GM19438 (cell line): ENCODE results near the gene THADA.

Experiments used
- ATAC-seq: cut with Tn5 transposase; IDR thresholded peaks from one replicate; pipeline ENCODE4 v1.9.1; 2021; ENCODE audit warnings: low read depth; ENCODE audit not compliant: unreplicated experiment

The THADA gene

DNA sequence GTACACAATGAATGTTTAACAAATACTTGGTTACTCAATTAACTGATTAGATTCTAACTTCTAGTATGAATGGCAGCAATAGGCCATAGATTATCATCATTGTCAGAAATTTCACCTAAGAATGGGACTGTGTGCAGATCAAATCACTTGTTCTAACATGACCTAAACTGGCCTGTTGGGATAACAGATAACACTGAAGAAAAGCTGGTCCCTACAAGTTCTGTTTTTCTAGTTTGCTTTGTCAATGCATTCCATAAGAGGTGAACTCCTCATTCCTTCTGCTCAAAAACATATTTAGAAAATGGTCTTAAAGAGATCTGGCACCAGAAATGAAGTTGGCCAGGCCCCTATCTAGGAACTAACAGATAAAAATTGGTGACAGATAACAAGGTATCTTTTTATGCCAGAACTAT lies 175.4 kb downstream of the THADA start:
- no peak for ATAC-seq

DNA sequence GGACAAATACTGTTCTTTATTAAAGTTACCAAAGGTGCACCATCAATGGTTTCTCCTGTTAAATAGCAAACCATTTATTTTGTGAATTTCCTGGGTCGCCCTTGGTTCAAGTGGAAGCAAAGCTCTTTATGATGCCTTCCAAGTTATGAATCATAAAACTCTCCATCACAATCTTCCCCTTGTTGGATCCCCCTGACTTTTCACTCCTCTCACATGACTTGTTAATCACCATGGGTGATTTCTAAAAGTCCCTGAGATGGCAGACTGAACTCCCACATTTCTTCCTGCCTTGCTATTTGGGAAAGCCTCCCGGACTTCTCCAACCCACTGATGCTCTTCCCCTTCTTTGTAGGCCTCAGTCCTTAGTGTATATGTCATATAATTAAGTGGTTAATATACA lies 176.0 kb downstream of the THADA start:
- no peak for ATAC-seq

DNA sequence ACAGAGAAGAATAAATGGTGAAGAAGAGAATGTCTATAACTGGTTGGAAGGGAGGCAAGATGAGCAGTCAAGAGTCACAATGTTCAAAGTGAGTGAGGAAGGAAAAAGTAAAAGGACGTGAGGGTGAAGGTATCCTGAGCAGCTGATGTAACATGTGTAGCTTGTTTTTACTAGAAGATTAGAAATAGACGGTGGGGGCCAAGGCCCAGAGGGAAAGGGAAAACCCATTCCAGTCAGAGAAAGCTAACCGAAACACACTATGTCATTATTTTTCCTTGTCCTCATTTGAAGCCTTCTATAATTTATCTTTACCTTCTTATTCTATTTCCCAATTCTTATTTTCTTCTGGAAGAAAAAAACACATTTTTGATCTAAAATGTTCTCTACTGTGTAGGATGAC lies 176.6 kb downstream of the THADA start:
- ATAC-seq: no peak

DNA sequence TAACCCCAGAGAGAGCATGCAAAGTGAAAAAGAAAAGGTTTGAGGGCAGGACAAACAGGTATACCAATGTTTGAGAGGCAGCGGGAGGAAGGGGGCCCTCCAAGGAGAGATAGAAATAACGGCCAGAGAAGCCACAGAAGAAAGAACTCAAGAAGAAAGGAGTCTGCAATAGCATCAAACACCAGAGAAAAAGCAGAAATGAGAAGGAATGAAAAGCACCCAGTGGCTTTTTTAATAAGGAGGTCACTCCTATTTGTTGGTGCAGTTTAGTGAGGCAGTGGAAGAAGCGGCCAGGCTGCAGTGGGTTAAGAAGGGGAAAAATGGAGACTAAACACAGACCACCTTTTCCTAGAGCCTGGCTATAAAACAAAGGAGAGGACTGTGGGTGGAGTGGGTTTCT lies 177.2 kb downstream of the THADA start:
- no peak for ATAC-seq

DNA sequence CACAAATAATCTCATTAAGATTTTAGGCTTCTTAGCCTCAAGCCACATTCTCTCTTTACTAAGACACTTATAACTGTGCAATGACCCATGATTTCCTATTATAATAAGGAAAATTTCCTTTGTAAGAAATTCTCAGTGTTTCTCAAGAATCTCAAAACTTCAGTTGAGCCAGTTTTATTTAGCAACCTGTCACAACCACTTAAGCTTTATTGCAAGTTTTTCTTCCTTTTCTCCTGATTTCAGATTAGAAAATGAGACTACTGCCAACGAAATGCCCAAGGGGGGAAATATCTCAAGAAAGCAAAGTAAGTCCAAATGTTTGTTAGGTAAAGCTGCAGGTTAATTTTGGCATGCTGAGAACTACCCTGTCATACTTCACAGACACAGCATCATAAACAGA lies 178.5 kb downstream of the THADA start:
- ATAC-seq: no peak

DNA sequence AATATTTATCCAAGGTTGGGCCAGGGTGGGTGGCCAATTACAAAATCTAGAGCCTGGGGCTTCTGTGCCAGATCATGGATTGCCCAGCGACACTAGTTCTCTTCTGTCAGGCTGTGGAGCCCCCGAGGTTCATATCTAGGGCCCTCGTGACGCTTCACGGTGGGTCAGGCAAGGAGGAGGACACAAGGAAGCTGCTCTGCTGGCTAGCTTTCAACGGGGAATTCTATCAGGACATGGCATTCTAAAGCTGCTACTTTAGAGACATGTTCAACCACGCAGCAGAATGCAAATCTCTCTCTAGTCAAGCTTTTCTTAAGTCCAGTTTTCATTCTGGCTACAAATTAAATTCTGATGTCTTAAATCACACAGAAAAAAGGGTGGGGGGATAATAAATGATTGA lies 180.2 kb downstream of the THADA start:
- ATAC-seq: no peak

DNA sequence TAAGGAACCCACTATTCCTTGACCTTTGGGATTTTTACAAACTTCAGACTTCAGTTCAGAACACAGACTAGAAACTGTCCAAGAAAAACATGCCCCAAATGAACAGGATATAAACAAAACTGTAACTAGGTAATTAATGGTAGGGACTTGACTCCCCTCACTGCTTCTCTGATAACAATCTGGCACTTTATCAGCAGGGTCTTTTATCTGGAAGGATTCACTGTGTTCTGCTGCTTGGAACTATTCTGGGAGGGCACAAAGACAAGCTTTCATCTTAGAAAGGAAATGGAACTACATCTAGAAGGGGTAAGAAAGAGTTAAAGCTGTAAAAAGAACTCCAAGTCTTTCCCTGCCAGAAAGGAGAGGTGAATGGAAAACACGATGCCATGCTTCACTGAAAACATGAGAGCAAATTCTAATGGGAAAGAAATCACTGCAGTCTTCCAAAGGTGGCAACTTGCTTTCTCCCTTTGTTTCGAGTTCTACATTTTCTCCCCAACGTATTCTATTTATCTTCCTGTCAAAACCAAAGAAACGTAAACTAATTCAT lies 181.2 kb downstream of the THADA start:
- ATAC-seq: no peak

DNA sequence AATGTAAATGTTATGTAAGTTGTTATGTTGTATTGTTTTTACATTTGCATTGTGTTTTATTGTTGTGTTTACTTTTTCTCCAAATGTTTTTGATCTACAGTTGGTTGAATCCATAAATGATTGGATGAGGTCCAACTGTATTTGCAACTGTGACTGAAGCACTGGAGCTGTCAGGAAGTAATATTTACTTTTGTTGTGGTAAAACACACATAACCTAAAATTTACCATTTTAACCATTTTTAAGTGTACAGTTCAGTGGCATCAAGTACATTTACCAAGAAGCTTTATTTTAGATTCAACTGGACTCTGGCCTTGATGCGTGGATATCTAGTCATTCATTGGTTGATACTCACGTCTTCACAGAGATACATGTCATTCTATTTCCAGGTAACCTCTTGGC lies 181.8 kb downstream of the THADA start:
- ATAC-seq: no peak

DNA sequence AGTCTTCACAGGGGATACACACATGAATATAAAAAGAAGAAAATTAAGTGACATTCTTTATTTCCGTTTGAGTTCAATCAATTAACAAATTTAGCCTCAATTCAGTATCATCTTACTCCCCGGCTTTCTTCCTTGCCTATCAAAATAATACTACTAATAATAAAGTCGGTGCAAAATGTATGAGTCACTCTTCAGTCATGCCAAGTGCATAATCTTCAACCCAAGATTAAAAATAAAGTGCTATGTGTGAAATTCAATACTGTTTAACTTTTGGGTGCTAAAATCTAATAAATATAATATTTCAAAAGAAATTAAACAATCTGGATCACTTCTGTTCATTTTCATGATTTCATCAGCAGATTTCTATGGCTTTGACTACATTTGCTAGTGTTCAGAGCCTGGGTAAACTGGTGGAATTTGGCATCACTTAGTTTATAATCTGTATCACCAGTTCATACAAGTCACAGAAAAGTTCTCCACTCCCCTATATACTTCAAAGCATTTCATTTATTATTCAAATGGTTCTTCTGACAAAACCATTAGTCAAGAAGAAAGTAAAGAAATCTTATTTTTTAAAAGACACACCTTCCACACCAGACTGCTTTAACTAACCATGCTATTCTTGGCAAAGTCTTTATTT lies 183.6 kb downstream of the THADA start:
- ATAC-seq: no peak

DNA sequence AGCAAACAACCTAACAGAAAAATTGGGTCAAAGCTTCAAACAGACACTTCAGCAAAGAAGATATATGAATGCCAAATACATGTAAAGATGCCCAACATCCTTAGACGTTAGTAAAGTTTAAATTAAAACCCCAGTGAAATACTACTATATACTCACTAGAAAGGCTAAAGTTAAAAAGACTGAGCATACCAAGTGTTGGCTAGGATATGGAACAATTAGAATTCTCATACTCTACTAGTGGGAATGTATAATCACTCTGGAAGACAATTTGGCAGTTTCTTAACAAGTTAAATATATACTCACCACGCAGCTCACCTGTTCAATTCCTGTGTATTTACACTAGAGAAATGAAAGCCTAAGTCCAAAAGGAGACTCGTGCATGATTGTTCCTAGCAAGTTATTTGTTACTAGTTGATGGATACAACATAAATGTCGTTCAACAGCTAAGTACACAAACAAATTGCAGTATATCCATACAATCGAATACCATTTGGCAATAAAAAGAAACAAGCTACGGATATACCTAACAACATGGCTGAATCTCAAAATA lies 185.7 kb downstream of the THADA start:
- no peak for ATAC-seq

DNA sequence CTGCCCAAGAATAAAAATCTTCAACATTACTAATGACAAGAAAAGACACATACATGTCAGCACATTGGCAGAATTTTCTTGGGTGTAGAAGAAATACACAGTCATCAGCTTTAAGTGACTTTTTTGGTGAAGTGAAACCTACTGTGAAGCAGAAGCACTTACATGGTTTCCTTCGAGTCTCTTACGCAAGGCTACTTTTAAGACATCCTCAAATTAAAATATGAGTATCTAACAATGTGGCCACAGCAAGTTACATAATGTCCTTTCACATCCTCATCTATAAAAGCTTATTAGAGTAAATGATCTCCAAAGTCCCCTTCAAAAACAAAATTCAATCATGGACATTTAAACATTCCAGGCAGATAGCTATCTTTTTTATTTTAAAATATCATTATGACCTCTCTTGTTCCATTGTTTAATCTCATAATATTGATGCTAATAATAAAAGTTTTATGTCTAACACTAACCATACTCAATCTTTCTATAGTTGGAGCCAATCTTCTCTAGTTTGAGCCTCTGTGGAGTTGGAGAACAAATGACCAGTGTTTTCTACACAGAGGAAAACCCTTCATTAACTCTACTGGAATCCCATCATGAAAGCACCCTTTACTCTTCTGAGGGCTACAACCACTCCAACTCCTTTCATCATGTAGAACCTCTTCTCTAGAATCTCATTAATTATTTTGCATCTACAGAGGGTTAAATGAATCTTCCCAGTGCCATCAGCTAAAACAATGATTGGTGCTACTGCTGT lies 187.3 kb downstream of the THADA start:
- peak; percentile 63 for ATAC-seq

DNA sequence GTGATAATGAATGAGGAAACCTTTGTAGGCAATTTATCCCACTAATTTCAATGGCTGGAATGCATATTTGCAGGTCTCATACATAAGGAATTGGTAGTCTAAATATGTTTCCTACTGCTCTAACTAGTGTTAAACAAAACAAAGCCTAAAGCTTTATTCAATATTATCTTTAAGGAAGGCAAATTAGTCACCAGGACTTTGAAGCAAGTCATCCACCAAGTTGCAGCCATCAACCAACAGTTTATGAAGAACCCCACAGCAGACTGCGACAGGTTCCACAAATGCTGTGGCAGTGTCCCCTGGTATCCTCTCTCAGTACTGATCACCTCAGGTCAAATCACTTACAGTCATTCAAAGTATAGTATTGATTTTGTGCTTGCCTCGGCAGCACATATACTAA lies 187.9 kb downstream of the THADA start:
- ATAC-seq: peak; percentile 50

DNA sequence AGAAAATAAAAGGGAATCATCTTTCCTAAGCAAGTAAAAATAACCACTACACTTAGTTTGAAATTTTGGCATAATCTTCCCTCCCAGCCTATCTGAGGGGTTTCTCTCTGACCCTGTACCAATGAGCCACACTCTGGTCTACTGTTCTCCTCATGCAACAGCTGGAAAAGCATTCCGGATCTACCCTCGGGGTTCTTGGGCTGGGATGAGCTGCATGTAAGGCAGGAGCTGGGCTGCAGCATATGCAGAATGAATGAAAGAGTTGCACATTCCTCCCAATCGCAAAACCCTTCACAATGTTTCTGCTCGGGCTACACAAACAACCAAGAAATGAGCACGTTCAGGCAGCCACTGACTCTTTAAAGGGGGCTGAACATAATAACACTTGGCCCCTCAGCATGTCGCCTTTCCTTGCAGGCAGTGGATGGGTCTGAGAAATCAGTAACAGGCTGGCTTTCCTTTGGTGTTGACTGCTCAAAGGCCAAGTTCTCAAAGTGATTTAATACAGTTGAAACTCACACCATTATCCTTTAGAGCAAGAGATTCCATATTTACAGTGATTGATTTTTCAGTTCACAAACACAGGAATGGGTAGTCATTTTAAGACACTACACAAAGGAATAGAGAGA lies 189.1 kb downstream of the THADA start:
- ATAC-seq: no peak

DNA sequence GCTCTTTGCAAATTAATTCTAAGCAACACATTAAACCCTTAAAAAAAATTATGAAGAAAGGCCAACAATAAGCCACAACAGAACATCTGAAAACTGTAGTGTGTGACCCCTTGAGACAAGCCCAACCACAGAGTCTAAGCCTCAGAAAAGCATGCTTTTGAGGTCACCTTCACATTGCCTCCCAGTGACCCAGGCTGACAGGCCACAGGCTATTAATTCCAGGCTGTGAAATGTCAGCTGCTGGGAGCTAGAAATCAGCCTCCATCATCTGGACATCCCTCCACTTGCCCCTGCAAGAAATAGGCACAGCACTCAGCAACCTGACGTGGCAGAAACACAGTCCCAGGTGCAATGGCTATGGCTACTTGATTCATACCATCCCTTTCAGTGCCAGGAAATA lies 190.0 kb downstream of the THADA start:
- no peak for ATAC-seq

DNA sequence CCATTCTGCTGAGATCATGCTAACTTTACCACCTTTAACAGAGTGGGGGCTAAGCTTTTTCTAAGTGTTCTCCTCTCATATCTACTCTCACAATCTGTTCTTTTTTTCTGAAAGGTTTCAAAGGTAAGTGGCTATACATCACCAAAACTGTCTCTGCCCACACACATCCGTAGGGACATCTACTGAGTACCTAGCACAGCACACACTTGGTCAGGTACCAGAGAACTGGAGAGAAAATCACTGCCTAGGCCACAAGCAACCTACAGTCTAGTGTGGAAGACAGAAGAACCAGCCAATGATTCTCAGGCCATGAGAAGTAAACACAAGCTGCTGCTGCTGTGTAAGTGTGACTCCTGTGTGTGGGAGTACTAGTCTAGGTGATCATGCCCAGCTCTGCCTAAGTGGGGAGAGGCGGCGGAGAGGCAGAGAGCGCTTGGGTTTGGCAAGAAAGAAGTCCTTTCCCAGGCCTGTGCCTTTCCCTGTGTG lies 193.3 kb downstream of the THADA start:
- ATAC-seq: peak; percentile 47

DNA sequence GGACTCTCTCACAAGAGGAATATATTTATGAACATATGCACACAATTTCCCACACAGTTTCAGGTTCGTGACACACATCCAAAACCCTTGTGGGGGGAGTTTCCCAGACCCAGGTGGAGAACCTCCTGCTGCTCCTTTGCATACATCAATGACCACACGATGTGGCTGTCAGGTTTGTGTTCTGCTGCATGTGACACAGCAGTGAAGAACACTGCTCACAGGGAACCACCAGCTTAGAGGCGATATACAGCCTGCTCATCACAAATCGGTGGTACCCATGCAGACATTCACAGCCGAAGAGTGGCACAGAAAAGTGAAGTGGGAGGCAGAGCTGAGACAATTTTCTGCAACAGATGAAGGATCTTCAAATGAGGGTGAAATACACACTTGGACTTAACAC lies 193.8 kb downstream of the THADA start:
- peak; percentile 86 for ATAC-seq

DNA sequence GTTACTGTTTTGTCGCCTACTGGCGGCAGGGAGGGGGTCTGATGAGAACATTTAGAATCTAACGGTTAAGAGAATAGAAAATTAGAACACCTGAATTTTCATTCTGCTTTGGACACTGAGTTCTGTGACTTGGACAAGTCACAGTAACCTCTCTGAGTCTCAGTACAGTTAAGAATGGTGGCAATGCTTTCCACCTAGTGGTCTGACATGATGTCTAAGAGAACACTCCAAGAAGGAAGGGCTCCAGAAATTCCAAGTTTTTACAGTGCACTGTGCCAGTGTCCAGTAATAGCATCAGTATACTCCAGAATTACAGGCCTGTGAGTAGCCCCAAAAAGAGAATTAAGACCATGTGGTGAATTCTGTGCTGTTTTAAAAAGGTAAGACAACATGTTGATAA lies 195.3 kb downstream of the THADA start:
- no peak for ATAC-seq

DNA sequence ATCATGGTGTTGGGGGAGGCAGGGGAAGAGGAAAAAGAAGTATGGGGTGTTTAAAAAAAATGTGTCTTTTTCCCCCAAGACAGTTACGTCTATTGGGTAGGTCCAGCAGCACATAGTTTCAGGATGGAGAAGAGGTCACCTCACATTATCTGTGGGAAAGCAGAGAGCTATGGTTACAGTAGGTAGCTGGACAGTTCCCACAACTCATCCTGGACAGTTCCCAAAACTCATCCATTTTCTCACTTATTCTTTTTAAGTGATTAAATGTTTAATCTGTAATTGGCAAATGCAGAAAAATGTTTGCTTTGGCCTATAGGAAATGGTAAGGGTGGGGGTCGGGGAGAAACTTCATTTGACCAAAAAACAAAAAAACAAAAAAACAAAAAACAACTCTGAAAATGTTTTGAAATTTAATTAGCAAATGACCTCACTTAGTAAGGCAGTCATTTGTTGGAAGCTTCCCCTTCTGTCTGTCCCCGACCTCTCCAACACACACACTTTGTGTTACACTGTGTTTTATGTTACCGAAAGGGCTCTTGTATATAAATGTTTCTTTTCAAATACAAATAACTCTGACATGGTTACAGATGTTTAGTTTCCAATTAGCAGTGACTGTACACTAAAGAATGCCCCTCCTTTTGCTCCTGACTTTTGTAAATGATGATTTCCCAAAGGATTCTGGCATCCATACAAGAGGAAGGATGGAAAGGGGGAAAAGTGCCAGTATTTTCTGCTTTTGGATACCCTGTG lies 196.1 kb downstream of the THADA start:
- no peak for ATAC-seq

DNA sequence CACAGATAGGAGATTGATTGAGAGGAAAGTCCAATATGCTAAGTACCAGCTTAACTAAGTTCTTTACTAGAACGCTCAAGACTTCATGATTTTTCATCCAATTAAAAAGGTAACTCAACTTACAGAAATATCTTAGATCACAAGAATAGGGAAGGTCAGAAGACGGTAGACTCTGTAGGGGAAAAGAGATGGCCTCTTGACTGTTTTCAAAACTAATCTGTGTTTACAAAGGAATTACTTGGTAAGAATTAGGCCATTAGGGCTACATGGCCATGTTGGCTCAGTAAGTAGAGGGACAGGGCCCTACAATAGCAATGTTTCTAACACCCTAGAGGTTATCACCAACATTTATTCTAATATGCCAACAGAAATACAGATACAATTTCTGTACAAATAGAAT lies 196.7 kb downstream of the THADA start:
- no peak for ATAC-seq

DNA sequence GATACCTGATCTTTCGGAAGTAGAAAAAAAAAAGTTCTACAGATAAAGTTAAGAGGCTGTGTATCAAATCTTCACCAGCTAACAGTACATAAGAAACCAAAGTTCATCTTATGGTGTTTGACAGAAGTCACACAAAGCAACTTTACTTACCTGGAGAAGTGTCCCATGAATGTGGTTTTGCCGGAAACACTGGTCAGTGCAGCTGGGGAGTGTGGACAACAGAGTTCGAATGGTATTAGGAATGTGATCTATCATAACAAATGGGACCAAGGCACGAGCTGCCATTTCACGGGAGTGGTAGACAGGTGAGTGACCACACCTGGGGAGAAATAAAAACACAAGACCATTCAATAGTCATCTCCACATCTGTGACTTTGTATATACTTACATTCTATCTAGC lies 198.0 kb downstream of the THADA start:
- no peak for ATAC-seq

DNA sequence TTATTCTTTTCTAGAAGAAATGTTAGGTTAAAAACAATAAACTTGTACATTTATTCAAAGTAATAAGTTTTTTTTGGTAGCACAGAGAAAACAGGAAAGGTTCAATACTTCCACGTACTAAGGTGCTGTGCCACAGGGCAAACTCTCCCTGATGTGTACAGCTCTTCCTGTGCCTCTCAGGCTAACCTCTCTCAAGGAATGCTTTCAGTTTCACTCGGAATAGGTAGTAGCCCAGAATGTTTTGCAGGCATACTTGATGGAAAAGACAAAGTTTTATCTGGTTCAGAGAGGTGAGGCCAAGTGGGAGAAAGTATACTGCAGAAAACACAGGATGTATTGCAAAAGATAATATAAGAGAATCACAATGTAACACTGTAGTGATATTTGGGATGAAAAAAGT lies 198.4 kb downstream of the THADA start:
- ATAC-seq: no peak
